Fibroblast of pulmonary artery (primary cell): ENCODE results near the gene MSANTD7.

ENCODE experiments used
- DNase-seq: peaks from one replicate; pipeline ENCODE4 v3.0.0-alpha.2; 2010; ENCODE audit warnings: low read depth
- H3K4me3 ChIP-seq: replicated peaks from 2 replicates; pipeline ENCODE4 v1.5.1; 2011; ENCODE audit warnings: low read depth, mild to moderate bottlenecking, control low read depth, low read length, moderate library complexity
- TF ChIP-seq, protein P1 (sequence below): IDR thresholded peaks from 2 replicates; pipeline ENCODE4 v1.5.1; 2011; ENCODE audit warnings: mild to moderate bottlenecking, control low read depth, low read length, inconsistent platforms; ENCODE audit errors: missing control alignments

The MSANTD7 gene

DNA sequence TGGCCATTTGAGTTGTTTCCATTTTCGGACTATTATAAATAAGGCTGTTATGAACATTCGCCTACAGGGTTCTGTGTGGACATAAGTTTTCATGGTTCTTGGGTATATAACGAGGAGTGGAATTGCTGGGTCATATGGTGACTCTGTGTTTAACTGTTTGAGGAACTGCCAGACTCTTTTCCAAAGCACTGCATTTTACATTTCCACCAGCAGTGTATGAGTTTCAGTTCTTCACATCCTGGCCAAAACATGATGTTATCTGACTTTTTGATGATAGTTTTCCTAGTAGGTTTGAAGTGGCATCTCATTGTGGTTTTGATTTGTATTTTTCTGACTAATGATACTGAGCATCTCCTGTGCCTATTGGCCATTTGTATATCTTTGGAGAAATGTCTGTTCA, 46.0 kb downstream of the MSANTD7 start:
- no peak overlapping the region for H3K4me3 ChIP-seq
- TF ChIP-seq, protein P1, sequence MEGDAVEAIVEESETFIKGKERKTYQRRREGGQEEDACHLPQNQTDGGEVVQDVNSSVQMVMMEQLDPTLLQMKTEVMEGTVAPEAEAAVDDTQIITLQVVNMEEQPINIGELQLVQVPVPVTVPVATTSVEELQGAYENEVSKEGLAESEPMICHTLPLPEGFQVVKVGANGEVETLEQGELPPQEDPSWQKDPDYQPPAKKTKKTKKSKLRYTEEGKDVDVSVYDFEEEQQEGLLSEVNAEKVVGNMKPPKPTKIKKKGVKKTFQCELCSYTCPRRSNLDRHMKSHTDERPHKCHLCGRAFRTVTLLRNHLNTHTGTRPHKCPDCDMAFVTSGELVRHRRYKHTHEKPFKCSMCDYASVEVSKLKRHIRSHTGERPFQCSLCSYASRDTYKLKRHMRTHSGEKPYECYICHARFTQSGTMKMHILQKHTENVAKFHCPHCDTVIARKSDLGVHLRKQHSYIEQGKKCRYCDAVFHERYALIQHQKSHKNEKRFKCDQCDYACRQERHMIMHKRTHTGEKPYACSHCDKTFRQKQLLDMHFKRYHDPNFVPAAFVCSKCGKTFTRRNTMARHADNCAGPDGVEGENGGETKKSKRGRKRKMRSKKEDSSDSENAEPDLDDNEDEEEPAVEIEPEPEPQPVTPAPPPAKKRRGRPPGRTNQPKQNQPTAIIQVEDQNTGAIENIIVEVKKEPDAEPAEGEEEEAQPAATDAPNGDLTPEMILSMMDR = no peak
- no peak for DNase-seq
